Glutamatergic neuron (in vitro differentiated cells): ENCODE measurements around the gene MYL5. TPM values are rescaled to one million over a fixed set of nuclear protein-coding genes. Genes with fewer than 3 reads are reported as not detected.

Experiments used
- total RNA-seq: library from RNA; stranded (reverse); fragmentation: NEBNext Ultra II Directional; extraction: Animal tissue kit (Norgen Biotek cat#: 25700); gene quantifications from one replicate; pipeline ENCODE4 v1.2.1, GENCODE V29; 2021; ENCODE audit not compliant: unreplicated experiment

The MYL5 gene
- total RNA-seq, 1 donor from 2014 or later = 13.6 TPM

Other genes starting within 250 kb of the MYL5 start
- 36.7 TPM for gene ZNF721, start 175.4 kb upstream of the MYL5 start, total RNA-seq
- gene PIGG, start 175.3 kb upstream of the MYL5 start, total RNA-seq = 96.4 TPM
- 22.7 TPM for gene TMEM271, start 98.2 kb upstream of the MYL5 start, total RNA-seq
- 2.3 TPM for gene PDE6B, start 49.0 kb upstream of the MYL5 start, total RNA-seq
- 230 TPM for gene ATP5ME, start 266 bp upstream of the MYL5 start, total RNA-seq
- not detected for gene SLC49A3, start 14.6 kb downstream of the MYL5 start, total RNA-seq
- 122 TPM for gene PCGF3, start 31.3 kb downstream of the MYL5 start, total RNA-seq
- gene CPLX1, start 151.6 kb downstream of the MYL5 start, total RNA-seq = 115 TPM